HG03575 (cell line): ENCODE results near the gene OR5M11.
"Not testable (repeated sequence)": the region's sequence is repeated elsewhere in the genome, so short reads cannot be mapped to it uniquely, and the experiment has no call there.

Source experiments
- ATAC-seq: cut with Tn5 transposase; IDR thresholded peaks from one replicate; pipeline ENCODE4 v1.9.1; 2021; ENCODE audit not compliant: unreplicated experiment, insufficient number of reproducible peaks, low FRiP score; ENCODE audit errors: extremely low read depth

OR5M11 gene

GRCh38 chr11:56543157-56543556 lies at the start of gene OR5M11:
OR5M11 (minus strand) TSS chr11:56543257; CDS start chr11:56543257, 0 bp downstream.
- no peak for ATAC-seq

GRCh38 chr11:56592088-56592717 lies 49.1 kb upstream of the OR5M11 start:
- ATAC-seq = not testable (repeated sequence)

GRCh38 chr11:56577621-56578020 lies 34.6 kb upstream of the OR5M11 start, which contains the start of gene OR5M10:
OR5M10 (minus strand) TSS chr11:56577721; CDS start chr11:56577721, 0 bp downstream.
- ATAC-seq = no peak

GRCh38 chr11:56558574-56558973 lies 15.5 kb upstream of the OR5M11 start:
- no peak for ATAC-seq

- not testable (repeated sequence) for ATAC-seq
Measured at GRCh38 chr11:56554691-56555090, 11.6 kb upstream of the OR5M11 start.

- ATAC-seq = no peak
Measured at GRCh38 chr11:56545531-56545930, 2.5 kb upstream of the OR5M11 start.

- no peak for ATAC-seq
Measured at GRCh38 chr11:56543739-56544138, 682 bp upstream of the OR5M11 start.

- ATAC-seq = no peak
Measured at GRCh38 chr11:56533054-56533740, 9.9 kb downstream of the OR5M11 start.

GRCh38 chr11:56531856-56532255 lies 11.2 kb downstream of the OR5M11 start:
- no peak for ATAC-seq

GRCh38 chr11:56522008-56522407 lies 21.0 kb downstream of the OR5M11 start:
- no peak for ATAC-seq

GRCh38 chr11:56513280-56513679 lies 29.8 kb downstream of the OR5M11 start:
- ATAC-seq = no peak

- ATAC-seq = no peak
Measured at GRCh38 chr11:56509439-56509838, 33.6 kb downstream of the OR5M11 start.

GRCh38 chr11:56497010-56497409 lies 46.0 kb downstream of the OR5M11 start:
- ATAC-seq = no peak

GRCh38 chr11:56495117-56495516 lies 47.9 kb downstream of the OR5M11 start:
- ATAC-seq = no peak
